GM12878 (cell line): Measurements from ENCODE around the gene KIAA0319L. TPM values are rescaled to one million over a fixed set of nuclear protein-coding genes. Genes with fewer than 3 reads are reported as not detected.
A peak's percentile ranks its signal among the peaks of the same experiment; 100 is the strongest.

Experiments used
- ATAC-seq: fragments of 200-7000 bp; cut with Tn5 transposase; 3 replicates; pipeline ENCODE4 v1.9.1; 2020; ENCODE audit warnings: mild to moderate bottlenecking, moderate library complexity
- BruUV-seq: library from RNA; stranded (reverse); fragments of 400-500 nt; replicated peaks from 2 replicates; lab custom pipeline; 2021; lab: Mats Ljungman, UMichigan
- CTCF ChIA-PET: fragments of 300-600 bp; sonication (Branson Sonifier 250); formaldehyde crosslinking; extraction: SDS; loops from one replicate; lab custom pipeline; 2021; ENCODE audit warnings: inconsistent platforms; lab: Yijun Ruan, JAX
- POLR2A ChIA-PET: fragments of 350-600 bp; formaldehyde crosslinking; extraction: SDS; loops from one replicate; lab custom pipeline; 2021; ENCODE audit warnings: inconsistent platforms; lab: Charles Lee
- RAD21 ChIA-PET: fragments of 300-600 bp; sonication (Branson Sonifier 250); formaldehyde crosslinking; loops from one replicate; lab custom pipeline; 2023; ENCODE audit warnings: antibody characterized with exemption; ENCODE audit not compliant: unreplicated experiment; lab: Charles Lee
- SMC1A ChIA-PET: fragments of 300-600 bp; sonication (Branson Sonifier 250); formaldehyde crosslinking; loops from one replicate; lab custom pipeline; 2023; ENCODE audit not compliant: unreplicated experiment, uncharacterized antibody; lab: Charles Lee
- DNase-seq: peaks from one replicate; pipeline ENCODE4 v3.0.0-alpha.2; 2011; ENCODE audit warnings: low read depth, low spot score
- FAIRE-seq: peaks from 3 replicates; lab custom pipeline; 2011; peaks lifted over from hg19 to GRCh38; lab: Jason Lieb, UNC
- H2AFZ ChIP-seq: 2 replicates; pipeline ENCODE4 v1.6.0; 2011; ENCODE audit warnings: low read depth, low read length, control low read depth; ENCODE audit not compliant: control insufficient read depth
- H3K27ac ChIP-seq: 2 replicates; pipeline ENCODE4 v1.5.1; 2011; ENCODE audit warnings: control low read depth; ENCODE audit not compliant: control insufficient read depth, insufficient read depth
- H3K27me3 ChIP-seq, 2 experiments: replicated peaks in 1 of 2; 2 replicates each; pipeline versions ENCODE4 v1.6.0 to v1.6.1; 2011; ENCODE audit warnings: low read length in 1 of 2; ENCODE audit not compliant: control insufficient read depth in 2 of 2, insufficient read depth in 2 of 2
- H3K36me3 ChIP-seq, 2 experiments: 2 replicates each; pipeline ENCODE4 v1.5.1; 2011; ENCODE audit warnings: low read length in 1 of 2; ENCODE audit not compliant: control insufficient read depth in 2 of 2, insufficient read depth in 2 of 2
- H3K4me1 ChIP-seq: 2 replicates; pipeline ENCODE4 v1.6.1; 2011; ENCODE audit warnings: mild to moderate bottlenecking, low read length, moderate library complexity, mixed read lengths; ENCODE audit not compliant: control insufficient read depth, insufficient read depth
- H3K4me2 ChIP-seq: 2 replicates; pipeline ENCODE4 v1.6.0; 2011; ENCODE audit warnings: control low read depth; ENCODE audit not compliant: control insufficient read depth, insufficient read depth
- H3K4me3 ChIP-seq: fragments of 200-600 bp; sonication (generic); 2 replicates; pipeline ENCODE4 v1.5.1; 2016
- H3K79me2 ChIP-seq: 2 replicates; pipeline ENCODE4 v1.6.0; 2011; ENCODE audit warnings: low read length; ENCODE audit not compliant: control insufficient read depth, insufficient read depth
- H3K9ac ChIP-seq: 2 replicates; pipeline ENCODE4 v1.8.0; 2011; ENCODE audit warnings: low read length, control low read depth, mixed read lengths; ENCODE audit not compliant: control insufficient read depth, insufficient read depth
- H3K9me3 ChIP-seq: replicated peaks from 3 replicates; pipeline ENCODE4 v1.5.1; 2011; ENCODE audit warnings: mild to moderate bottlenecking, low read length; ENCODE audit not compliant: control insufficient read depth, insufficient read depth
- H4K20me1 ChIP-seq: 2 replicates; pipeline ENCODE4 v1.6.0; 2011; ENCODE audit not compliant: control insufficient read depth, insufficient read depth
- KAT2A ChIP-seq: conservative IDR thresholded peaks from 2 replicates; pipeline ENCODE4 v1.6.1; 2011; ENCODE audit warnings: low read depth, low read length; ENCODE audit not compliant: control insufficient read depth
- PBX3 ChIP-seq: IDR thresholded peaks from 2 replicates; pipeline ENCODE4 v1.6.1; 2011; ENCODE audit warnings: mild to moderate bottlenecking, low read depth, low read length, moderate library complexity; ENCODE audit not compliant: insufficient replicate concordance
- ZNF274 ChIP-seq: IDR thresholded peaks from one replicate; pipeline ENCODE4 v1.8.0; 2011; ENCODE audit not compliant: insufficient read length, insufficient read depth
- ZNF384 ChIP-seq: IDR thresholded peaks from 2 replicates; pipeline ENCODE4 v1.6.1; 2012; ENCODE audit warnings: low read depth, mild to moderate bottlenecking, low read length, improper control_type of control experiment, borderline replicate concordance
- WGBS: methylation state at CpG from one replicate; pipeline ENCODE4 v1.1.6; 2016; ENCODE audit warnings: low lambda C conversion rate; ENCODE audit not compliant: insufficient replicate concordance, insufficient coverage; ENCODE audit errors: missing lambda C conversion rate; 5-methylcytosine and 5-hydroxymethylcytosine counted together
- in situ Hi-C: fragments of 300-500 bp; cut with MboI; formaldehyde crosslinking; loops from 9 replicates; pipeline ENCODE4 v1.14.3; 2018; ENCODE audit warnings: mixed read lengths
- intact Hi-C: fragments of 100-400 bp; cut with micrococcal nuclease; formaldehyde crosslinking; loops from one replicate; pipeline ENCODE4 v1.14.2; 2022; ENCODE audit not compliant: unreplicated experiment
- polyA plus RNA-seq, 11 experiments: library from polyadenylated mRNA; depleted of rRNA in 4 of 11; unstranded in 6 of 11; stranded (reverse) in 5 of 11; fragments of >200 nt; fragmentation: Nextera tagmentation in 4 of 11; fragmentation: Illumina TruSeq in 1 of 11; extraction: Ambion mirVana in 4 of 11; extraction: Trizol in 1 of 11; gene quantifications; 1 replicate in 1 of 11; 2 replicates in 10 of 11; pipeline versions ENCODE4 v1.2.1 to v1.2.3, GENCODE V29; 2011 to 2016; ENCODE audit warnings: inconsistent platforms in 2 of 11, missing spikeins in 2 of 11, low read depth in 1 of 11
- total RNA-seq, 4 experiments: library from RNA; depleted of rRNA in 3 of 4; stranded (reverse); fragments of >200 nt in 3 of 4; fragmentation: Illumina TruSeq in 1 of 4; extraction: Trizol in 1 of 4; gene quantifications; 2 replicates each; pipeline versions ENCODE4 v1.2.1 to v1.2.3, GENCODE V29; 2013 to 2021
- TF ChIP-seq, protein P1 (sequence below): IDR thresholded peaks from 2 replicates; pipeline ENCODE4 v1.6.1; 2011; ENCODE audit warnings: borderline replicate concordance, low read depth, mild to moderate bottlenecking, moderate library complexity, low read length; ENCODE audit not compliant: insufficient read depth, poor library complexity, severe bottlenecking

KIAA0319L gene
- total and polyA plus RNA-seq, 10 of the 15 experiments (the other 5 are each of a cell fraction or from before 2014, with no cell fraction given) = 2.6 to 57.8 (median 25.4) TPM

GRCh38 chr1:35590476-35591040 is 33.4 kb upstream of the KIAA0319L start:
- POLR2A ChIA-PET = no interaction called here
- Histone ChIP-seq H3K4me1 (no peaks in the 10 kb centered on the region), H3K9me3 (no peaks in the 10 kb centered on the region), H3K4me3 (no peak overlapping the region), H3K27ac (no peak overlapping the region), H3K36me3 (no peaks in the 10 kb centered on the region), H3K4me2 (no peak overlapping the region), H3K9ac (no peak overlapping the region), H2AFZ (no peak overlapping the region), H3K27me3 (no peaks in the 10 kb centered on the region), H3K79me2 (no peaks in the 10 kb centered on the region), H4K20me1 (no peaks in the 10 kb centered on the region)
- no peak for TF ChIP-seq ZNF274
- RAD21 ChIA-PET = interaction anchor here (1.0 kb wide), 1 partner anchor 22 kb away, joined by 3 read pairs; no protein-coding TSS in a partner anchor
- no TSS peak for BruUV-seq
- in situ Hi-C loops = no loop called here
- CTCF ChIA-PET = interaction anchor here (1.3 kb wide), 1 partner anchor 125 kb away, joined by 3 read pairs; no protein-coding TSS in a partner anchor
- SMC1A ChIA-PET = no interaction called here
- ATAC-seq = no peak
- no peak for DNase-seq
- 93% methylated on average over 25 of the region's 25 CpGs for WGBS
- intact Hi-C loops = no loop called here
- FAIRE-seq = no peak

- Histone ChIP-seq H3K4me2 (no peak overlapping the region), H3K27me3 (no peaks in the 10 kb centered on the region), H3K79me2 (no peaks in the 10 kb centered on the region), H3K36me3 (no peaks in the 10 kb centered on the region), H3K4me3 (no peak overlapping the region), H3K9me3 (no peaks in the 10 kb centered on the region), H2AFZ (no peak overlapping the region), H3K4me1 (no peaks in the 10 kb centered on the region), H3K27ac (no peak overlapping the region), H4K20me1 (no peaks in the 10 kb centered on the region), H3K9ac (no peak overlapping the region)
- intact Hi-C loops = no loop called here
- ChIA-PET POLR2A (no interaction called here), CTCF (no interaction called here), RAD21 (interaction anchor here (1.0 kb wide), 1 partner anchor 22 kb away, joined by 3 read pairs; no protein-coding TSS in a partner anchor), SMC1A (interaction anchor here (0.8 kb wide), 1 partner anchor 368 kb away, joined by 3 read pairs; no protein-coding TSS in a partner anchor)
- WGBS = 96% methylated on average over 15 of the region's 15 CpGs
- FAIRE-seq (no peak), ATAC-seq (no peak), DNase-seq (no peak)
- in situ Hi-C loops = no loop called here
- TF ChIP-seq, protein P1, sequence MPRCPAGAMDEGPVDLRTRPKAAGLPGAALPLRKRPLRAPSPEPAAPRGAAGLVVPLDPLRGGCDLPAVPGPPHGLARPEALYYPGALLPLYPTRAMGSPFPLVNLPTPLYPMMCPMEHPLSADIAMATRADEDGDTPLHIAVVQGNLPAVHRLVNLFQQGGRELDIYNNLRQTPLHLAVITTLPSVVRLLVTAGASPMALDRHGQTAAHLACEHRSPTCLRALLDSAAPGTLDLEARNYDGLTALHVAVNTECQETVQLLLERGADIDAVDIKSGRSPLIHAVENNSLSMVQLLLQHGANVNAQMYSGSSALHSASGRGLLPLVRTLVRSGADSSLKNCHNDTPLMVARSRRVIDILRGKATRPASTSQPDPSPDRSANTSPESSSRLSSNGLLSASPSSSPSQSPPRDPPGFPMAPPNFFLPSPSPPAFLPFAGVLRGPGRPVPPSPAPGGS = peak; percentile 90
- TF ChIP-seq PBX3 = peak; percentile 51
- TF ChIP-seq ZNF384 = no peak
- no peak for TF ChIP-seq KAT2A
- no TSS peak for BruUV-seq
Observed at GRCh38 chr1:35589516-35590427, 32.6 kb upstream of the KIAA0319L start.
